Activated CD4-positive, CD25-positive, alpha-beta regulatory T cell treated with anti-CD3 and anti-CD28 coated beads, Interleukin-2, amount 50 U/mL, for 24 hours (primary cell): Measurements from ENCODE around the gene TNS2.
"Not testable (repeated sequence)": the region's sequence is repeated elsewhere in the genome, so short reads cannot be mapped to it uniquely, and the experiment has no call there.

ENCODE experiments used
- ATAC-seq, 2 donors: fragments of 150-1000 bp; cut with Tn5 transposase; one replicate each; pipeline ENCODE4 v1.10.0; 2021; ENCODE audit warnings: mild to moderate bottlenecking in 1 of 2, moderate library complexity in 1 of 2

TNS2 gene

DNA sequence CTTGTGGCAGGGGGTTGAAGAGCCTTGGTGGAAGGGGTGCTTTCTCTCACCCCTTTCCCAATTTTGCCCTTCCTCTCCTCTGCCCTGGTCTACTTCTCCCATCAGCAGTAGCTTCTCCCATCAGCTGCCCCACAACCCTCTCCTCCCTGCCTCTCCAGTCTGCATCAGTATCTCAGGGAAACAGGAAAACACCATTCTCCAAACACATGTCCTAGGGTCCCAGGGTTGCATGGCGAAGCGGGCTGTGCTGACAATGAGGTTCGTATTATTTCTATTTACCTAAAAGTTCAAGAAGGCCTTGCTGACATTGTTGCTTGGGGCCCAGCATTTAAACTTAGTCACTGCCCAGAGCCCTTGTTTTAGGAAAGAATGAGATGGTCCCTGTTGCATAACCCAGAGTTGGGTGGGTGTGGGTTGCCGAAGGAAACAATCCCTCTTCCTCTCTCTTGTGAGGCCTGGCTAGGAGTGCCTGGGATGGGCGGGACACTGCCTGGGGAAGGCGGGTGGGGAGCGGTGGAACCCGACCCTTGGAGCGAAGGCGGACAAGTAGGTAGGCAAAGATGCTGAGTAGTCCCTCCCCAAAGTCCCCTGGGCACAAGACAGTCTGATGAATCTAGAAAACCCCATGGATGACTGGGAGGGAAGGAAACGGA is 46.4 kb downstream of the TNS2 start:
- ATAC-seq: no peak

DNA sequence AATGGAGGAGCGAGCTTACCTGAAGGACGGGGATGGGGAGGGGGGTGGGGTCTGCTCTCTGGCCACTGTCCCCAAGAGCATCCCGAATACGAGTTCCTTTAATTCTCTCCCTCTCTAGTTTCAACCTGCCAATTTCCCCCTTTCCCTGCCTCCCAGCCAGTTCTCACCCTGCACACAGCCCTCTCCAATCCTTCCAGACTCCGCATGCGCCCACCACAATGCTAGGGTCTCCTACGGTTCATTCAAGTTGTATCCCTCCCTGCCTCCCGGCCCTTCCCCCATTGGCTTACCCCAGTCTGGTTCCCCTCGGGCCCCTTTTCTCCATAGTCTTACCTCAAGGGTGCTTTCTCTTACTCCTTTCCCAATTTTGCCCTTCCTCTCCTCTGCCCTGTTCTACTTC is 46.9 kb downstream of the TNS2 start:
- no peak for ATAC-seq

DNA sequence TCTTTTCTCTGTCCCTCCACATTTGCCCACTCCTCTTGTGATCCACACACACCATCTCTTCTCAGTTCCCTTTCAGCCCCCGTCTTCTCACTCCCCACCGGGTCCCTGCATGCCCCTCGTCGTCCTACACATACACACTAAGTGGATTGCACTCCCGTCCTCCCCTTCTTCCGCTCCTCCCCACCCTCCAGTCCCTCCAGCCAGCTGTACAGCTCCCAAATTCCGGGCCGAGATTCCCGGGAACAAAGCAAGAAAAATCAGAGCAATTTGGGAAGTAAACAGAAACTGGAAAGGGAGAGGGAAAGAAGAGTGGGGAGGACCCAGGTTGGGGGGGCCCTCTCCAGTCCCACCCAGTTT is 47.3 kb downstream of the TNS2 start:
- no peak for ATAC-seq

DNA sequence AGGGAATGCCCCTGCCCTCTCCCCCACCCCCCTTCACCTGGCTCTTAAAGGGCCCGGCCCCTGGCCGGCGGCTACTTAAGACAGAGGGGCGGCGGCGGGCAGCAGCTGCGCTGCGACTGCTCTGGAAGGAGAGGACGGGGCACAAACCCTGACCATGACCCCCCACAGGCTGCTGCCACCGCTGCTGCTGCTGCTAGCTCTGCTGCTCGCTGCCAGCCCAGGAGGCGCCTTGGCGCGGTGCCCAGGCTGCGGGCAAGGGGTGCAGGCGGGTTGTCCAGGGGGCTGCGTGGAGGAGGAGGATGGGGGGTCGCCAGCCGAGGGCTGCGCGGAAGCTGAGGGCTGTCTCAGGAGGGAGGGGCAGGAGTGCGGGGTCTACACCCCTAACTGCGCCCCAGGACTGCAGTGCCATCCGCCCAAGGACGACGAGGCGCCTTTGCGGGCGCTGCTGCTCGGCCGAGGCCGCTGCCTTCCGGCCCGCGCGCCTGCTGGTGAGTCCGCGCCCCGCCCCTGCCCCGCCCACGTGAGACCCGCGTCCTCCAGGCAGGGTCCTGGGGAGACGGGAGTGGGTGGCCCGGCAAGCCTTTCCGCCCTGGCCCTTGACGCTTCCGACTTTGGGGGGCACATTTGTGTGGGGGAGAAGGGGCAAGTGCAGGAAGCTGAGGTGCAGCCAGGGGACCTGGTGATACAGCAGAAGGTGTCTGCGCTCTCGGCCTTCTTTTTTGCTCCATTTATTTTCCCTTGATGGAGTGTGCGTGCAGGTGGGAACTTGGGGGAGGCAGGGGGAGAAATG is 47.9 kb downstream of the TNS2 start, which contains the start of gene IGFBP6:
TSS of gene IGFBP6 (plus strand) at position 104 of the 790 bp plus-strand sequence. CDS start at position 155, 51 bp downstream.
- peak; percentile 61 to 64 for ATAC-seq

DNA sequence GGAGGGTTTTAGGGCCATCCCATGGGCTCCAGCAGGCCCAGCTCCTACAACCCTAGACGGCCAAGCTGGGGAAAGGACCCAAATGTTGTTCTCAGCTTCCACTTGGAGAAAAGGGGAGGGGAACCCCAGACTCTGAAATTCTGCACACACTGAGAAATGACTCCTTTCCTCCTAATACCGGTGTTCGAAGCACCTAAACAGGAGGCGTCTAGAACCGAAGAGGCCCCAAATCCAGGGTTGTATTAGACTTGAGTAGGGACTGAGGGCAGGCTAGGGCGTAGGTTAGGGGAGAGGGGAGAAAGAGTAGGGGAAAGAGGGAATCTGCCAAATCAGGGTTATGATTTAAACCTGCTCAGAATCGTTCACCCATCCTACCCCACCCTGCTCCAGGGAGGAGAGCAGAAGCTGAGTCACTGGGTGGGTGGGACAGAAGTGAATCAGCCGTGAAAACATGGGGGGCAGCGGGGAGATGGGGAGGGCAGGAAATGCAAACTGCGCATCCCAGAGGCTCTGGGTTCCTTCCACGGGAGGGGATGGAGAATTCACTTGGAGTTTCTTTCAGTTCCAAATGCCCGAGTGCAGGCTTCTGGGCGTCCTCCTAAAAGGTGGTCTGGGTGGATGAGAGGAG is 48.6 kb downstream of the TNS2 start:
- ATAC-seq: peak in 1 of 2 donors; percentile 9

DNA sequence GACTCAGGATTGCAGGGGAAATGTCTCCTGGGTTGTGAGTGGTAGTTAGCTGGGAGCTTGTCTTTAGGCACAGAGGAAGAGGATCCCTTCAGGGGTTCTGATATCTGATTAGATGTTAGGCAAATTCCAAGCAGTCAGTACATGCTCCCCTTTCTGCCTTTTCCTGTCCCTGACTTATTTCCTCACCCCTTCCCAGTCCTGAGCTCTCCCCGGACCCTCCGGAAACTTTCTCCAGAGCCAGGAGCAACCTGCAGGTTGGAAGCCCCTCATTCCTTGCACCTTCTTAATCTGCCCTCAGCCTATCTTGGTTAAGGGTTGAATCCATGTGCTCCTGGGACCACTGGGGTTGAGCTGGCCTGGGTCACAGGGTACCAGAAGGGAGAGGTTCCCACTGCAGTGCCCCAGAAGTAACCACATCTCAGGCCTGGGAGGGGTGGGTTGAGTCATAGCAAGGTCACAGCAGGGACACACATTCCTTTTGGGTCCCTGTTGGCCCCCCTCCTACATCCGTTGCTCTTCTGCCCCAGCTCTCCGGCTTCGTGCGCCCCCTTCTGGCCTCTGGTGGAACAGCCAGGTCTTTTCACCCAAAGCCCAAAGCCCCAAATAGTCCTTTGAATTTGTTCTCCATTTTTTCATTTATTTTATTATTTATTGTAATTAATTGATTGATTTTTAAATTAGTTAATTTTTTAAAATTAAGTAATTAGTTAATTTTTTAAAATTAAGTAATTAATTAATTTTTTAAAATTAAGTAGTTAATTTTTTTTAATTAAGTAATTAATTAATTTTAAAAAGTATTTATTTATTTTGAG is 49.4 kb downstream of the TNS2 start:
- peak; percentile 75 to 76 for ATAC-seq

DNA sequence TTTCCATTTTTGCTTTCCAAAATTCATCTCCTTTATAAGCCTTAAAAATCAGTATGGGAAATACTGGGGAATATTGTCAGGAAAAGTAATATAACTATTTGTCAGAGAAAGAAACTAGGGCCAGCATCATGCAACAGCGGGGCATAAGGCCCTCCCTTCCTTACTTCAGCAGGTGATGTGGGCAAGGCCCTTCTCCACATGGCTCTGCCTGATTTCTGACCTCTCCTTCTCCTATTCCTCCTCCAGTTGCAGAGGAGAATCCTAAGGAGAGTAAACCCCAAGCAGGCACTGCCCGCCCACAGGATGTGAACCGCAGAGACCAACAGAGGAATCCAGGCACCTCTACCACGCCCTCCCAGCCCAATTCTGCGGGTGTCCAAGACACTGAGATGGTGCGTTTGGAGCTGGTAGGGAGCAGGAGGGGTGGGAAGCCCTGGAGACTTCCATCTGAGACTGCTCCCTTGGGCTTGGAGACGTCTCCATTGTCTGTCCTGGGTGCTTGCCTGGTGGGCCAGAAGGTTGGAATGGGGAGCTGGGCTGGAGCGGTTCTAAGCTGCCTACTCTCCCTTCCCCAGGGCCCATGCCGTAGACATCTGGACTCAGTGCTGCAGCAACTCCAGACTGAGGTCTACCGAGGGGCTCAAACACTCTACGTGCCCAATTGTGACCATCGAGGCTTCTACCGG is 50.7 kb downstream of the TNS2 start:
- no peak for ATAC-seq

DNA sequence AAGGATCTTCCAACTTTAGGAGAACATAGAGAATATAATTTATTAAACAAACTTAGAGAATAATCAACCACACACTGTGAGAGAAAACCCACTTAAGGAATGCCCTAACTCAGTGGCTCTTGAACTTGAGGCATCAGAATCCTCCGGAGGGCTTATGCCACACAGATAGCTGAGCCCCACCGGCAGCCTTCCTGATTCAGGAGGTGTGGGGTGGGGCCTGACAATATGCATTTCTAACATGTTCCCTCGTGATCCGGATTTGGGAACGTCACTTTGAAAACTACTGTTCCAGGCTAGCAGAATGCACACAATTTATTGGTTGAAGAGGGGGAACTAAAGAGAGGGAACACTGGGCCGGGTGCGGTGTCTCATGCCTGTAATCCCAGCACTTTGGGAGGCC is 51.4 kb downstream of the TNS2 start:
- no peak for ATAC-seq

DNA sequence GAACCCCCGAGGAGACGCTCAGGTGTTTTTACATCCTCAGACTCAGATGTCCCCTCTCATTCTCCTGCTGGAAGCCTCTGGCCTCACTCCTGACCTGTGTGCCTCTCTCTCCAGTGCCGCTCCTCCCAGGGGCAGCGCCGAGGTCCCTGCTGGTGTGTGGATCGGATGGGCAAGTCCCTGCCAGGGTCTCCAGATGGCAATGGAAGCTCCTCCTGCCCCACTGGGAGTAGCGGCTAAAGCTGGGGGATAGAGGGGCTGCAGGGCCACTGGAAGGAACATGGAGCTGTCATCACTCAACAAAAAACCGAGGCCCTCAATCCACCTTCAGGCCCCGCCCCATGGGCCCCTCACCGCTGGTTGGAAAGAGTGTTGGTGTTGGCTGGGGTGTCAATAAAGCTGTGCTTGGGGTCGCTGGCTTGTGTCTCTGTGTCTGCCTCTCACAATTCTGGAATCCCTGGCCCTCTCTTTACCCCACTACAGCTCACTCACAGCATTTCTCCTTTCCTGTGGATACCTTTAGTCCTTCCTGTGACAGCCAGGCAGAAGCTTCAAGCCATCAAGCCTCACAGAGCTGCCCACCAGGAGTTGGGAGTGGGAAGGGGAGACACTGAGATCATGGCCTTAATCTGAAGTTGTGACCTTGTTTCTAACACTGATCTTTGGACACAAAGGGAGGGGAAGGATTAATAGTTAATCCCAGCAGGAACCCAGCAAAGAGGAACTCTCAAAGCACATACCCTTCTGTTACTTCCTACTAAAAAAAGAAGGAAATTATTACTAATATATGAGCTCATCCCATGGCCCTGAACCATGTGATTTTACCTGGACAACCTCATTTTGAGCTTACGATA is 52.3 kb downstream of the TNS2 start:
- no peak for ATAC-seq

DNA sequence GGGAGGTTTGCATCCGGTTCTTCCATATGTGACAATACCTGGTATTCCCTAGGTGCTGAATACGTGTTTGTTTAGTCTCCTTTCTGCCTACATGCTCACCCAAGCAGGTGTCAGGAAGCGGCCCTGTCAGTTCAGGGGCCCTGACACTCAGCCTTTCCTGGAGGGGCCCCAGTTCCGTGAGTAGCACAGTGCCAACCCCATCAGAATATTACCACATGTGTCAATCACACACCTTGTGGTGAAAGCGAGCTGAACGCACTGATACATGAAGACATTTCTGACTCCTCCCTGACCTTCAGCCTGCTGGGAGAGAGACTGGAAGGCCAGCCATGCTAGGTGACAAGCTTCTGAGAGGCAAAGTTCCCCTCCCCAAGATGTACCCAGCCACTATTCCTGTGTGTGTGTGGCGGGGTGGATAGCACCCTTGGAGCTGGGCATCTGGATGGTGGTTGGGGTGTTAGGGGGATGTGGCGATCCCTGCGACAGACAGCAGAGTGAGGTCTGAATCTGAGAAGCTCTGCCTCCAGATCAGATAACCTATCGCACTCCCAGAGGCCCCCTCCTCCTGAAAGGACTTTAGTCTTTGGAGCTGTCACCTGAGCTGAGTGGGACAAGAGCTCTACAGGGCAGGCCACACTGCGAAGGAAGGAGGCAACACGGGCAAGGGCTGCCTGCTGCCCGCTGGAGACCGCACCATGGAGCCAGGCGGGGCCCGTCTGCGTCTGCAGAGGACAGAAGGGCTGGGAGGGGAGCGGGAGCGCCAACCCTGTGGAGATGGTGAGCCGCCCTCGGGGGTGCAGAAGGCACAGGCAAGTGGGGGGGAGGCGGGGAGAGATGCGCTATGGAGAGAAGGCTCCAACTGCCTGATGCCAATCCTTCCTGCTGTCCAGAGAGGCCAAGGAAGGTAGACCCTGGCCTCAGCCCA is 53.3 kb downstream of the TNS2 start, which contains the start of gene SOAT2:
TSS of gene SOAT2 (plus strand) at position 604 of the 925 bp plus-strand sequence. CDS start at position 696, 92 bp downstream.
- peak; percentile 74 to 76 for ATAC-seq

DNA sequence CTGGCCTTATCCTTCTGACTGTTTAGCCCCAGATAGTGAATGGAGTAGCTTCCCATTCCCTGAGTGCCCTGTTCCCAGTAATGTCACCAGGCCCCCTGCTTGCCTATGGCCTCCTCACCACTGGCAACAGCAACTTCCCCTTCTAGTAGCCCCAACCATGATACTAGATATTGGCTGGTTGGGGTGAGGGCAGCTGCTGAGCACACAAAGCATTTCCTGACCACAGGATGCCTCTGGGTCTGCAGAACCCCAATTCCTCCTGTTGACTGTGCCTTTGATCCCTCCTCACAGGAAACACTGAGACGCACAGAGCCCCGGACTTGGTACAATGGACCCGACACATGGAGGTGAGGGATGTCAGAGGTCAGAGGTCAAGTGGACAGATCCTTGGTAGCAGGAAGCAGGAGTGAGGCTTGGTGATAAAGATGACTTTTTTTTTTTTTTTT is 54.0 kb downstream of the TNS2 start:
- ATAC-seq: no peak

DNA sequence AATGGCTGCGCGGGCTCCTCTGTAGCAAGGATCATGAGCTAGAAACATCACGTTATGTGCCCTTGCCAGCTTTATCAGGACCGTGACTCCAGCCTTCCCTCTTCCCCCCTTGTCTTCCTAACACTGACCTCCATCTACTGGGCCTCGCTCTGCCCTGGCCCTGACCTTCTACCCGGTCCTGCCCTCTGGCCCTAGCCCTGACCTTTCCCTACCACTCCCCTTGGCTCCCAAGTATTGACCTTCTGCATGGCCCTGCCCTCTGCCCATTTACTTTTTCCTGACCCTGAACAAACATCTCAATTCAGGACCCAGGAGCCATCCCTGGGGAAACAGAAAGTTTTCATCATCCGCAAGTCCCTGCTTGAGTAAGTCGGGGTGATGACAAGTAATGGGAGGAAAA is 55.4 kb downstream of the TNS2 start:
- no peak for ATAC-seq

DNA sequence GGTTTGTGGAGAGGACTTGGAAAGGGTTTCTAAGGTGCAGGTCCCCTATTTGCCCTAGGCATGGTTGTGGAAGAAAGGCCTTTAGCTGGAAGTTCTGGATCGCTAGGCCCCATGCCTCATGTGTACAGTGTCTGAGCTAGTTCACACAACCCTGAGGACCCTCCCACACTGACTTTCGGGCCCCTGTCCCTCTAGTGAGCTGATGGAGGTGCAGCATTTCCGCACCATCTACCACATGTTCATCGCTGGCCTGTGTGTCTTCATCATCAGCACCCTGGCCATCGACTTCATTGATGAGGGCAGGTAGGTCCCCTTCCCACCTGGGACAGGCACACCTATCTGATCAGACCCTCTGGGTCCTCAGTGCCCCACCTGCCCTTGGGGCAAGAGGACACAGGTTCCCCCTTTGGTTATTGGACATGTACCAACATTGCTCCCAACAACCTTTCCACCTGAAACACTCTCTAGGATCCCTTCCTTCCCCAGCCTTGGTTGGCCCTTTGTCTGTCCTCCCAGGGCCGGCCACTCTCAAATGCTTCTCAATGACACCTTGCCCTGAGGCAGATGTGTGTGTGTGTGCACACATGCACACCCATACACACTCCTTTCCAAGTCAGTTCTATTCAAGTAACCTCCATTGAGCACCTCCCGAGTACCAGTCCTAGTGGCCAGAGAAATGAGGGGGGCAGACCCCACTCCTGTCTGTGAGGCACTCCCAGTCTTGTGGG is 56.0 kb downstream of the TNS2 start:
- ATAC-seq: no peak

DNA sequence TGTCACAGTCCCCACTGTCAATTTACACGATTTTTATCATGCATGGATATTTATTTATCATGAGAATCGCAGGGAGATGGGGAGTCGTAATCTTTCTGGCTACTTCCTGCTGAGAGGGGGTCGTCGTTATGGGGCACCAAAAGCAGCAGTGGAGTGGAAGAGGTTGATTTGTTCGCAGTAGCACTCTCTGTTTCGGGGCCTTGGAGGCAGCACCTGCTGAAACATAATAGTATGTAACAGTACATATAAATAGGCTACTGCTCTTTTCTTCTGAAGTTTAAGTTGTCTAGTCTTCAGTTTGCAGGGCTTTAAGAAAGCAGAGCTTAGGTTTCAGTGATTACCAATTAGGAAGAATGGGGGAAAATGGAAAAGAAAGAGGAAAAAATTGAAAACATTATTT is 57.3 kb downstream of the TNS2 start:
- ATAC-seq: no peak

DNA sequence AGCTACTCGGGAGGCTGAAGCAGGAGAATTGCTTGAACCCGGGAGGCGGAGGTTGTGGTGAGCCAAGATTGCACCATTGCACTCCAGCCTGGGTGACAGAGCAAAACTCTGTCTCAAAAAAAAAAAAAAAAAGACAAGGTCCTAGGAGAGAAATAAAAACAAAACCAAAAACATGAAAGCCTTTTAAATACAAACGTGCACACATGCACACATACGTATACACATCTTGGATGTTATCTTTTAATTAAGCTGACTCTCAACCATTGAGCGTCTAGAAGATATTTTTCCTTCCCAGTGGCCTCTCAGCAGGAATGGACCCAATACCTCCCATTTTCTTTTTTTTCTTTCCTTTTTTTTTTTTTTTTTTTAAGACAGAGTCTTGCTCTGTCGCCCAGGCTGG is 62.6 kb downstream of the TNS2 start:
- not testable (repeated sequence) for ATAC-seq

DNA sequence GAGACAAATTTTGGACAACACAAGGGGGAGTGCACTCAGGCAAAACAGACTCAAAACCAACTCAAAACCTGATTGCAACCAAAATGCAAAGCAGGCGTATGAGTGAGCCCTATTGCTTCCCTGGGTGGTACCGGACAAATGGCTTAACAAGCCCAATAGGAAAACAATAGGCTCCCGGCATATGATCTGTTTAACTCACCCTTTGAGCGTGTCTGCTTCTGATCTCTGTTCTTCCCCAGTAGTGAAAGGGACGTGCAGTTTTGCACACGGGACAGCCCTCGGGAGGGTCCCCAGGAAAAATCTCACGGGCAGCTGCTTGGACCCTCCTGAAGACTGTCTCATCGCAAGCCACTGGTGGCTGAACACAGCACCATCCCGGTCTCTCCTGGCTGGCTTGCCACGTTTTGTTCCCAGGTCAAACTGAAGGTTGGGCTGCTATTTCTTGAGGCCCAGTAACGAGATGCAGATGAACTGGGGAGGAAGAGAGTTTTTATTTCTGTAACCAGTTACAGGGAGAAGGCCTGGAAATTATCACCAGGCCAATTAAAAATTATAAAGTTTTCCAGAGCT is 63.4 kb downstream of the TNS2 start:
- ATAC-seq: no peak

DNA sequence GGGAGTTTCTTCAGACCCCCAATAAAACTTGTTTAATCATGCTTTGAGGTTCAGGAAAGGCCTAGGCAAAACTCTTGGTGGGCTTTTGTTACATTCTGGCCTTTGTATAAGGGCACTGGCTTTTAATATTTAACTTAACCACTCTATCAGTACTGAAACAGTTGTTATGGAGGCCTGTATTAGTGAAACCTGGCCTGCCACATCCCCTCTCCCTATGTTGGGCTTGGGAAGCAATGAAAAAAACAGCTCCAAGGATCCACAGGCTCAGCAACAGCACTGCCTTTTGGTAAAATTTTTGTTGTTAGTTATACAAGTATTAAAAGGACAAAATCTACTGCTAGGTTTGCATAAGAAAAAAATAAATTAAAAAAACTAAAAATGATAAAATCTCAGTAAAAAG is 64.1 kb downstream of the TNS2 start:
- no peak for ATAC-seq
